Measurements from ENCODE around the gene NFATC2. TPM values are rescaled to one million over a fixed set of nuclear protein-coding genes. Genes with fewer than 3 reads are reported as not detected.
A peak's percentile ranks its signal among the peaks of the same experiment; 100 is the strongest.

NFATC2 gene
- total RNA-seq, 1 experiment from 2014 or later = 5.0 TPM

- H3K27me3 ChIP-seq (ENCODE audit: insufficient read depth, low read length) = no peaks in the 10 kb centered on the region; the same call in 1 of the 2 replicates
- H3K9ac ChIP-seq (ENCODE audit: low read length) = peak overlapping the region; percentile 16; the same call in 1 of the 2 replicates
- peak overlapping the region; percentile 66 for H3K4me2 ChIP-seq (ENCODE audit: low read length)
- H2AFZ ChIP-seq (ENCODE audit: low read depth, low read length, poor library complexity, severe bottlenecking) = no peak overlapping the region
- H3K9me3 ChIP-seq (ENCODE audit: control insufficient read depth in 1 of 2, insufficient read depth in 1 of 2, low read depth in 1 of 2, low read length in 2 of 2) = no peaks in the 10 kb centered on the region
- H3K36me3 ChIP-seq (ENCODE audit: control insufficient read depth in 1 of 2, insufficient read depth in 2 of 2, low read length in 2 of 2) = no peaks in the 10 kb centered on the region
- ChIA-PET RAD21 (ENCODE audit: low non-redundant PET in 1 of 2, low total read pairs in 2 of 2, uncharacterized antibody in 2 of 2, unreplicated experiment in 2 of 2) (interaction anchor here (0.8 to 1.5 kb wide), 3 partner anchors 9 to 148 kb away, joined by 3 to 5 read pairs (median 5); no protein-coding TSS in a partner anchor), CTCF (interaction anchor here (0.6 kb wide), 1 partner anchor 148 kb away, joined by 3 read pairs; no protein-coding TSS in a partner anchor), POLR2A (interaction anchor here (1.3 kb wide), 1 partner anchor 10 kb away, joined by 4 read pairs; no protein-coding TSS in a partner anchor)
- H4K20me1 ChIP-seq (ENCODE audit: insufficient read depth) = no peaks in the 10 kb centered on the region
- BruUV-seq (replicated peaks) = no TSS peak
- H3K27ac ChIP-seq (ENCODE audit: low read depth, low read length) = peak overlapping the region; percentile 62; the same call in 1 of the 2 replicates
- ATAC-seq (peak; percentile 78), DNase-seq (ENCODE audit: low read depth, low spot score) (peak; percentile 86)
- no peaks in the 10 kb centered on the region for H3K9me2 ChIP-seq (ENCODE audit: insufficient read depth)
- intact Hi-C loops (cut with micrococcal nuclease) = loop anchor here (5.0 kb wide), 1 partner anchor 95 kb away; the partner anchor contains the start of gene NFATC2
- H3K4me3 ChIP-seq (replicated peaks in 1 of 2; ENCODE audit: low read depth in 1 of 2, low read length in 2 of 2) = peak overlapping the region in 1 of 2 experiments; percentile 16; a peak in 2 of 4 replicates
- peaks cover 27 to 34% of the 10 kb centered on the region in 2 experiments for H3K4me1 ChIP-seq (ENCODE audit: control insufficient read depth in 1 of 2, insufficient read depth in 2 of 2, low read length in 2 of 2)
- H3K79me2 ChIP-seq (ENCODE audit: insufficient read depth, low read length) = no peaks in the 10 kb centered on the region
- TF ChIP-seq ATF3 (IDR thresholded peaks at IDR 0.05) = no peak; the same call in 1 of the 2 replicates
- TF ChIP-seq ZBTB33 (IDR thresholded peaks at IDR 0.05; ENCODE audit: extremely low read depth, insufficient replicate concordance, low read length) = no peak
- TF ChIP-seq ZNF274 (IDR thresholded peaks at IDR 0.05; ENCODE audit: low read depth, low read length) = no peak
- TF ChIP-seq ELF1 (IDR thresholded peaks at IDR 0.05; ENCODE audit: borderline replicate concordance, low read depth) = no peak
- peak; percentile 29; the same call in 1 of the 2 replicates for TF ChIP-seq RAD21 (IDR thresholded peaks at IDR 0.05; ENCODE audit: low read depth)
- no peak for TF ChIP-seq EZH2 (IDR thresholded peaks at IDR 0.05)
- TF ChIP-seq SIN3A (IDR thresholded peaks at IDR 0.05; ENCODE audit: low read depth) = peak; percentile 70; the same call in 1 of the 2 replicates
- peak; percentile 81 for TF ChIP-seq SP1 (IDR thresholded peaks at IDR 0.05; ENCODE audit: low read depth)
- TF ChIP-seq CTCF (IDR thresholded peaks at IDR 0.05 in 2 of 3, conservative IDR thresholded peaks at IDR 0.05 in 1 of 3; ENCODE audit: borderline replicate concordance in 1 of 3, insufficient read depth in 1 of 3, low read depth in 2 of 3, low read length in 2 of 3) = no peak
- peak; percentile 95 for TF ChIP-seq JUND (IDR thresholded peaks at IDR 0.05)
- TF ChIP-seq EGR1 (IDR thresholded peaks at IDR 0.05; ENCODE audit: low read depth) = peak; percentile 99
- peak; percentile 83 for TF ChIP-seq CEBPB (IDR thresholded peaks at IDR 0.05; ENCODE audit: low read depth)
- peak; percentile 31; the same call in 1 of the 2 replicates for TF ChIP-seq POLR2AphosphoS5 (IDR thresholded peaks at IDR 0.05; ENCODE audit: low read depth, low read length)
- TF ChIP-seq EZH2phosphoT487 (IDR thresholded peaks at IDR 0.05; ENCODE audit: borderline replicate concordance) = no peak
- TF ChIP-seq REST (IDR thresholded peaks at IDR 0.05; ENCODE audit: low read depth) = no peak
- TF ChIP-seq SRF (IDR thresholded peaks at IDR 0.05; ENCODE audit: low read depth) = peak; percentile 79
- no peak for TF ChIP-seq TCF7L2 (IDR thresholded peaks at IDR 0.05; ENCODE audit: borderline replicate concordance, extremely low read depth, insufficient read depth, insufficient read length)
- no peak for TF ChIP-seq POLR2A (IDR thresholded peaks at IDR 0.05; ENCODE audit: borderline replicate concordance, extremely low read depth, insufficient read depth, insufficient read length)
- TF ChIP-seq FOSL1 (IDR thresholded peaks at IDR 0.05; ENCODE audit: low read depth) = peak; percentile 98
Measured at GRCh38 chr20:51447097-51447764, 95.3 kb downstream of the NFATC2 start.

Data from HCT116 (cell line).